ENCODE measurements around the gene AKR7A2.

AKR7A2 gene

DNA sequence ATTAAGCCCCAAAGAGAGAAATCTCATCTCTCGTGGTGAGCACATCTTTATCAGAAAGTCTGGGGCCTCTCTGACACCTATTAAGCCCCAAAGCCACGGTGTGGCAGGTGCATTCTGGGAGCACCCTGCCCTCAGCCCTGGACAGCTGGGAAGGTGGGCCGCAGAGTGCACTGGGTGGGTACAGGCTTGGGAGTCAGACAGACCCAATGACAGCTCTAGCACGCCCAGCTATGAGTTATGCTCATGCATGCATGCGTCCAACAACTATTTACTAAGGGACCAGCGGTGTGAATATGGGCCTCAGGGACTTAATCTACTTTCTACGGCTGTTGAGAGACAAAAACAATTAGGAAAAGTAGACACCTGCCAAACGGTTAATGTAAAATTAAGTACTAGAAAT lies 46.8 kb upstream of the AKR7A2 start:
- ATAC-seq, result no peak
- TF ChIP-seq, protein P1, sequence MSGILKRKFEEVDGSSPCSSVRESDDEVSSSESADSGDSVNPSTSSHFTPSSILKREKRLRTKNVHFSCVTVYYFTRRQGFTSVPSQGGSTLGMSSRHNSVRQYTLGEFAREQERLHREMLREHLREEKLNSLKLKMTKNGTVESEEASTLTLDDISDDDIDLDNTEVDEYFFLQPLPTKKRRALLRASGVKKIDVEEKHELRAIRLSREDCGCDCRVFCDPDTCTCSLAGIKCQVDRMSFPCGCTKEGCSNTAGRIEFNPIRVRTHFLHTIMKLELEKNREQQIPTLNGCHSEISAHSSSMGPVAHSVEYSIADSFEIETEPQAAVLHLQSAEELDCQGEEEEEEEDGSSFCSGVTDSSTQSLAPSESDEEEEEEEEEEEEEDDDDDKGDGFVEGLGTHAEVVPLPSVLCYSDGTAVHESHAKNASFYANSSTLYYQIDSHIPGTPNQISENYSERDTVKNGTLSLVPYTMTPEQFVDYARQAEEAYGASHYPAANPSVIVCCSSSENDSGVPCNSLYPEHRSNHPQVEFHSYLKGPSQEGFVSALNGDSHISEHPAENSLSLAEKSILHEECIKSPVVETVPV (CRISPR knock-in tag; IDR thresholded peaks at IDR 0.05), result no peak
- no peak for TF ChIP-seq PPARA (CRISPR knock-in tag; IDR thresholded peaks at IDR 0.05; ENCODE audit: borderline replicate concordance)

DNA sequence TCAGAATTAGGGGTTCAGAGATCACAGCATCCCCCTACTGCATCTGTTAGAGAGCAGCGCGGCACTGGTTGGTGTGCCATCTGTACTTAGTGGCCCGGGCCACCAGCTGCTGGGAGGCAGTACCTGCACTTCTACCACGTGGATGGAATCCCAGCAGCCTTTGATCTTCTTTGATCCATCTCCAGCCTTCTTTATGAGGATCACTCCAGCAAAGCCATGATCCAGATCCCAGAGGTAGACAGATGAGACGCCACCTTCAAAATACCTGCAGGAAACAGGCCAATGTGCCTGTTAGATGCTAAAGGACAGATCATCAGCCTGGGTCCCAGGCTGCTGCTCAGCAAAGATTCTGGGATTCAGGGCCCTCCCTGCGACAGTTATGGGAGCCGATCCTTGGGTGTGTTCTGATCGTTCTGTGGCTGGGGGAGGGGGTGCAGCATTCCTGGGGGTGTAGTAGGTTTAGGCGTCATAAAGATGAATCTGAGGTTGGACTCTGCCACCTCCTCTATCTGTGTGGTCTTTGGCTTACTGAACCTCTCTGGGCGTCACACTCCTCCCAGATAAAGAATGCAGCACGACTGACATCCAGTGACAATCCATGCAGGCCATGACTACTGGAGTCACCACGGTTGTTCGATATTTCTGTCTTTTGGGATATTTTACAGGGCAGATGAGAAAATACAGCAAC lies 45.5 kb upstream of the AKR7A2 start:
- no peak for ATAC-seq
- TF ChIP-seq OSR1 (CRISPR knock-in tag; IDR thresholded peaks at IDR 0.05) (no peak), PPARA (CRISPR knock-in tag; IDR thresholded peaks at IDR 0.05; ENCODE audit: borderline replicate concordance) (no peak), ARNTL (CRISPR knock-in tag; IDR thresholded peaks at IDR 0.05; ENCODE audit: borderline replicate concordance, low read depth) (no peak), BACH2 (CRISPR knock-in tag; IDR thresholded peaks at IDR 0.05; ENCODE audit: borderline replicate concordance) (no peak), CSDC2 (CRISPR knock-in tag; IDR thresholded peaks at IDR 0.05) (no peak), ZNF565 (CRISPR knock-in tag; conservative IDR thresholded peaks at IDR 0.05; ENCODE audit: low read depth) (no peak), ZFP30 (CRISPR knock-in tag; IDR thresholded peaks at IDR 0.05) (no peak), ISL1 (CRISPR knock-in tag; IDR thresholded peaks at IDR 0.05) (no peak)
- TF ChIP-seq, protein P1 (CRISPR knock-in tag; IDR thresholded peaks at IDR 0.05), result no peak
- TF ChIP-seq, protein P2, sequence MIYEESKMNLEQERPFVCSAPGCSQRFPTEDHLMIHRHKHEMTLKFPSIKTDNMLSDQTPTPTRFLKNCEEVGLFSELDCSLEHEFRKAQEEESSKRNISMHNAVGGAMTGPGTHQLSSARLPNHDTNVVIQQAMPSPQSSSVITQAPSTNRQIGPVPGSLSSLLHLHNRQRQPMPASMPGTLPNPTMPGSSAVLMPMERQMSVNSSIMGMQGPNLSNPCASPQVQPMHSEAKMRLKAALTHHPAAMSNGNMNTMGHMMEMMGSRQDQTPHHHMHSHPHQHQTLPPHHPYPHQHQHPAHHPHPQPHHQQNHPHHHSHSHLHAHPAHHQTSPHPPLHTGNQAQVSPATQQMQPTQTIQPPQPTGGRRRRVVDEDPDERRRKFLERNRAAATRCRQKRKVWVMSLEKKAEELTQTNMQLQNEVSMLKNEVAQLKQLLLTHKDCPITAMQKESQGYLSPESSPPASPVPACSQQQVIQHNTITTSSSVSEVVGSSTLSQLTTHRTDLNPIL (CRISPR knock-in tag; IDR thresholded peaks at IDR 0.05; ENCODE audit: low read depth), result no peak
- TF ChIP-seq, protein P3, sequence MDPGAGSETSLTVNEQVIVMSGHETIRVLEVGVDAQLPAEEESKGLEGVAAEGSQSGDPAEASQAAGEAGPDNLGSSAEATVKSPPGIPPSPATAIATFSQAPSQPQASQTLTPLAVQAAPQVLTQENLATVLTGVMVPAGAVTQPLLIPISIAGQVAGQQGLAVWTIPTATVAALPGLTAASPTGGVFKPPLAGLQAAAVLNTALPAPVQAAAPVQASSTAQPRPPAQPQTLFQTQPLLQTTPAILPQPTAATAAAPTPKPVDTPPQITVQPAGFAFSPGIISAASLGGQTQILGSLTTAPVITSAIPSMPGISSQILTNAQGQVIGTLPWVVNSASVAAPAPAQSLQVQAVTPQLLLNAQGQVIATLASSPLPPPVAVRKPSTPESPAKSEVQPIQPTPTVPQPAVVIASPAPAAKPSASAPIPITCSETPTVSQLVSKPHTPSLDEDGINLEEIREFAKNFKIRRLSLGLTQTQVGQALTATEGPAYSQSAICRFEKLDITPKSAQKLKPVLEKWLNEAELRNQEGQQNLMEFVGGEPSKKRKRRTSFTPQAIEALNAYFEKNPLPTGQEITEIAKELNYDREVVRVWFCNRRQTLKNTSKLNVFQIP (CRISPR knock-in tag; IDR thresholded peaks at IDR 0.05; ENCODE audit: borderline replicate concordance, low read depth), result no peak

DNA sequence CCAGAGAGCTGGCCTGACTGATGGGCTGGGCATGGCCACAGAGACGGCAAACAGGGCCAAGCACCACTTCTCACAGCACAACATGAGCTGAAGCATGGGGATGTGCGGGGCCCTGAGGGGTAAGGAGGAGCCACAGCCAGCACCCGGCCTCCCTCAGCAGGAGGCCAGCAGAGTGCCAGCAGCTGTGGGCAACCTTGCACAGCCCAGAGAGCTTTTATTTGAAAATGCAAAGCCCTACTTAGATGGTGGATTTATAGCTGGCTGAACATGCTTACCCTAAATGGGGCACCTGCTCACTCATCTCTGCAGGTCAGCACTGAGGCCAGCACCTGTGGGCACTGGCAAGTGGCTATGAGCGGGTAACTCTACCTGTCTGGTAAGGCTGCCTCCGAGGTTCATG lies 44.3 kb upstream of the AKR7A2 start:
- no peak for ATAC-seq
- no peak for TF ChIP-seq ZFP3 (CRISPR knock-in tag; IDR thresholded peaks at IDR 0.05)
- TF ChIP-seq, protein P1 (CRISPR knock-in tag; IDR thresholded peaks at IDR 0.05), result no peak

DNA sequence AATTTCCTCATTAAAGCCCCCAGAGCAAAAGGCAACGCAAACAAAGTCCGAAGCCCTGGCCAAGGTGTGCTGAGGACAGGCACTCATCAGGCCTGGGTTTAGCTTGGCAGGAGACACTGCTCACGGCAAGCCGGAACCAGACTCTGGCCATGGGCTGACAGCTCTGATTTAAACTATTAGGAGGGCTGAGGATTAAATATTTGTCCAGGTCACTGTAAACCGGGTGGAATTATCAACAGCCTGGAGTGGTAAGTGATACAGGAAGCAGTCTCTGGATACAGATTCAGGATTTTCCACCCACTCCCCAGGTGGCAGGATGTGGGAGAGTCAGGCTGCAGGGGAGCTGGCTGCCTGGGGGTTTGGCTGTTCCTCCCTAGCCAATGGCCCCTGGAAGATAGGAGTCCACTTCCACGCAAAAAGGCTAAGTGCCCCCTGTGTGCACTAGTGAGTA lies 42.6 kb upstream of the AKR7A2 start:
- ATAC-seq, result no peak
- TF ChIP-seq ZFP3 (CRISPR knock-in tag; IDR thresholded peaks at IDR 0.05), result no peak
- no peak for TF ChIP-seq BACH2 (CRISPR knock-in tag; IDR thresholded peaks at IDR 0.05; ENCODE audit: borderline replicate concordance)
- TF ChIP-seq, protein P4, sequence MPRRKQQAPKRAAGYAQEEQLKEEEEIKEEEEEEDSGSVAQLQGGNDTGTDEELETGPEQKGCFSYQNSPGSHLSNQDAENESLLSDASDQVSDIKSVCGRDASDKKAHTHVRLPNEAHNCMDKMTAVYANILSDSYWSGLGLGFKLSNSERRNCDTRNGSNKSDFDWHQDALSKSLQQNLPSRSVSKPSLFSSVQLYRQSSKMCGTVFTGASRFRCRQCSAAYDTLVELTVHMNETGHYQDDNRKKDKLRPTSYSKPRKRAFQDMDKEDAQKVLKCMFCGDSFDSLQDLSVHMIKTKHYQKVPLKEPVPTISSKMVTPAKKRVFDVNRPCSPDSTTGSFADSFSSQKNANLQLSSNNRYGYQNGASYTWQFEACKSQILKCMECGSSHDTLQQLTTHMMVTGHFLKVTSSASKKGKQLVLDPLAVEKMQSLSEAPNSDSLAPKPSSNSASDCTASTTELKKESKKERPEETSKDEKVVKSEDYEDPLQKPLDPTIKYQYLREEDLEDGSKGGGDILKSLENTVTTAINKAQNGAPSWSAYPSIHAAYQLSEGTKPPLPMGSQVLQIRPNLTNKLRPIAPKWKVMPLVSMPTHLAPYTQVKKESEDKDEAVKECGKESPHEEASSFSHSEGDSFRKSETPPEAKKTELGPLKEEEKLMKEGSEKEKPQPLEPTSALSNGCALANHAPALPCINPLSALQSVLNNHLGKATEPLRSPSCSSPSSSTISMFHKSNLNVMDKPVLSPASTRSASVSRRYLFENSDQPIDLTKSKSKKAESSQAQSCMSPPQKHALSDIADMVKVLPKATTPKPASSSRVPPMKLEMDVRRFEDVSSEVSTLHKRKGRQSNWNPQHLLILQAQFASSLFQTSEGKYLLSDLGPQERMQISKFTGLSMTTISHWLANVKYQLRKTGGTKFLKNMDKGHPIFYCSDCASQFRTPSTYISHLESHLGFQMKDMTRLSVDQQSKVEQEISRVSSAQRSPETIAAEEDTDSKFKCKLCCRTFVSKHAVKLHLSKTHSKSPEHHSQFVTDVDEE (CRISPR knock-in tag; IDR thresholded peaks at IDR 0.05), result no peak
- no peak for TF ChIP-seq ARNTL (CRISPR knock-in tag; IDR thresholded peaks at IDR 0.05; ENCODE audit: borderline replicate concordance, low read depth)
- no peak for TF ChIP-seq TCF4 (CRISPR knock-in tag; IDR thresholded peaks at IDR 0.05; ENCODE audit: borderline replicate concordance)
- TF ChIP-seq PPARA (CRISPR knock-in tag; IDR thresholded peaks at IDR 0.05; ENCODE audit: borderline replicate concordance), result no peak
- no peak for TF ChIP-seq SNAI2 (CRISPR knock-in tag; IDR thresholded peaks at IDR 0.05)
- no peak for TF ChIP-seq ZNF70 (CRISPR knock-in tag; IDR thresholded peaks at IDR 0.05)
- TF ChIP-seq, protein P2 (CRISPR knock-in tag; IDR thresholded peaks at IDR 0.05; ENCODE audit: low read depth), result no peak
- no peak for TF ChIP-seq OSR1 (CRISPR knock-in tag; IDR thresholded peaks at IDR 0.05)

All from SK-N-SH treated with all-trans-retinoic acid at 6 μM for 48 hours (cell line).